NCI-H1436 treated with DMSO at 0.1 percent for 48 hours (cell line): ENCODE results near the gene HOXB13.

ENCODE experiments used
- DNase-seq: peaks from one replicate; lab custom pipeline; 2025; lab: John Stamatoyannopoulos, UW

Gene HOXB13

GRCh38 chr17:48704361-48705248 is 23.9 kb downstream of the HOXB13 start:
- no peak for DNase-seq

DNA sequence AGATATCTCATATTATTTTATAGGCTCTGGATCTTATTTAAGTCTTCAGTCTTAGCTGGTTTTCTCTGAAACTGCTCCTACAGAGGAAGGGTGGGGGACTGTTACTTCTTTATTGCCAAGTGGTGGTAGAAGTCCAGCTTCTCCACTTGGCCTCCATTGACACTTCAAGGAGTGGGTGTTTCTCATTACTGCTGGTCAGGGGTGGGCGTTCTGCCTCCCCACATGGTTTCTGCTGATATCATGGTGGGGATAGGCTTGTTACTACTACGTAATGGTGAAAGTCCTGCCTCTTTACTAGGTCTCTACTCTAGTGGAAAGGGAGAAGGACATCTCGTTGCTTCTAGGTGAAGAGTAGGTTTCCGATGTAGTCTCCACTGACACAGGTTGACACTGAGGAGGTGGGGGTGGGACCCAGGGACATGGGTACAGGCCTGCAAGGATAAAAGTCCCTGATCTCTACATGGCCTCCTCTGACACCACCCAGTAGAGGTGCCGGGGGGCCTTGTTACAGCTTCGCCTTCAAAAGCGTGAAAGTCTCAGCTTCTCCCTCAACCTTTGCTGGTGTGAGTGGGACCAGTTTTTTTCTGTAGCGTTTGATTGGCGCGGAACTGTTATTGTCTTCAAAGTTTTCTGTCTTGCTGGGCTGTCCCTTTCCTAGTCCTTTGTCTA is 26.6 kb downstream of the HOXB13 start:
- no peak for DNase-seq

DNA sequence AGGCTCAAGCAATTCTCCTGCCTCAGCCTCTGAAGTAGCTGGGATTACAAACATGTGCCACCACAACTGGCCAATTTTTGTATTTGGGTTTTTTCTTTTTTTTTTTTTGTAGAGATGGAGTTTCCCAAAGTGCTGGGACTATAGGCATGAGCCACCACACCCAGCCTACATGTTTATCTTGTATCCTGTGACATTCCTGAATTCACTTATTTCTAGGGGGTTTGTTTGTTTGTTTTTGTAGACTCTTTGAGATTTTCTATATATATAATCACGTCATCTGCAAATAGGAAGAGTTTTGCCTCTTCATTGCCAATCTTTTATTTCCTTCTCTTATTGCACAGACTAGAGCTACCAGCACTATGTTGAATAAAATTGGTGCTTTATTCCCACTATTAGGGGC is 35.4 kb downstream of the HOXB13 start:
- DNase-seq = no peak

GRCh38 chr17:48692049-48692448 is 36.5 kb downstream of the HOXB13 start:
- no peak for DNase-seq

DNA sequence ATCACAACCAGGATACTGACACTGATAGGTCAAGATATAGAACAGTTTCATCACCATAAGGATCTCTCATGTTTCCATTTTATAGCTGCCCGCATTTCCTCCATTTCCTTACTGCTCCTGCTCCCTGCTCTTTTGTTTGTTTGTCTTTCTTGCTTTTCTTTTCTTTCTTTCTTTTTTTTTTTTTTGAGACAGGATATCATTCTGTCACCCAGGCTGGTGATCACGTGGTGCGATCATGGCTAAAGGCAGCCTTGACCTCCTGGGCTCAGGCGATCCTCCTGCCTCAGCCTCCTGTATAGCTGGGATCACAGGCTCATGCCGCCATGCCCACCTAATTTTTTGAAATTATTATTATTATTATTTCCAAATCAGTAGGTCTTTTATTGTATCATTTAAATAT is 37.9 kb downstream of the HOXB13 start:
- no peak for DNase-seq

GRCh38 chr17:48681609-48682008 is 46.9 kb downstream of the HOXB13 start:
- DNase-seq = no peak

- no peak for DNase-seq
These were observed 49.0 kb downstream of the HOXB13 start for GRCh38 chr17:48679385-48680096.

DNA sequence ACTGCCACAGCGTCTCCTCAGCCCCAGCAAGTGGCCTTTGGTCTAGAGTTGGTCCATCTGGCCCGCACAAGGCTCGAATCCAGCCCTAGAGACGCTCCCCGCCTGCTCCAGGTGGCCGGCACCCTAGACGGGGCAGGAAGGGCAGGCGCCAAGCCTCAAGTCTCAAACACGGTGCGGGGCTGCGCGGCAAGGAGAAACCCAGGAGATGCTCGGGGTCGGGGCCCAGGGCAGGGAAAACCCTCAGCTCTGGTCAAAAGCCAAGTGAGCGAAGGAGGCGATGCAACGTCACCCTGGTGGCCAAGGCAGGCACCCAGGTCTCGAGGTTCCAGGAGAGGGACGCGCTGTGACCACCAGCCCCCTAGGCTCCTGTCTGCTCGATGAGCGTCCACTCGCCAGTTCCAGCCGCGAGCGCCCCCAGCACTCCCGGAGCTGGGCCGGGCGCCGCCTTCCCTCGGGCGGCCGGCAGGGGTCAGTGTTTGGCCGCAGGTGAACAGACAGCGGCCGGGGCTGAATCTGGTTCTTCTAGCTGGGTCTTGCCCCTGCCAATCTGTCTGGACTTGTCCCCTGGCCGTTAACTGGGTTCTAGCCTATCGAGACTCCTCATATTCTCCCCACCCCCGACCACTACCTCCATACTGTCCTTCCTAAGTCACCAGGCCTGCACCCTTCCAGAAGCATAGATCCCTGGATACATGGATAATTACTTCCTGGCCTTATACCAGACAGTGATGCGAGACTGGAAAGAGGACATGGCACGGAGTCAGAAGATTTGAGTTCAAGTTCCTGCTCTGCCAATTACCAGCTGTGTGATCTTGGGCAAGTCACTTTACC is 50.2 kb downstream of the HOXB13 start:
- no peak for DNase-seq

DNA sequence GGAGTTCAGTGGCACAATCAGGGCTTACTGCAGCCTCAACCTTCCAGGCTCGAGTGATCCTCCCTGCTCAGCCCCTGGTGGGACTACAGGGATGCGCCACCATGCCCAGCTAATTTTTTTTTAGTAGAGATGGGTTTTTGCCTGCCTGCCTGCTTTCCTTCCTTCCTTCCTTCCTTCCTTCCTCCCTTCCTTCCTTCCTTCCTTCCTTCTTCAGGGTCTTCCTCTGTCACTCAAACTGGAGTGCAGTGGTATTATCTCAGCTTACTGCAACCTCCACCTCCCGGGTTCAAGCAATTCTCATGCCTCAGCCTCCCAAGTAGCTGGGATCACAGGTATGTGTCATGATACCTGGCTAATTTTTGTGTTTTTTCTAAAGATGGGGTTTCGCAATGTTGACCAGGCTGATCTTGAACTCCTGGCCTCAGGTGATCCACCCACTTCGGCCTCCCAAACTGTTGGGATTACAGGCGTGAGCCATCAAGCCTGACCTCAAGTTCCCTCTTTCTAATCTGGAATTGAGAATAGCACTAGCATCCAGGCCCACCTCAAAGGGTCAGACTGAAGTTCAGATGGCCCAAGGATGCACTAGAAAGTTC is 51.5 kb downstream of the HOXB13 start:
- no peak for DNase-seq
